ENCODE measurements around the gene CUBN. TPM values are rescaled to one million over a fixed set of nuclear protein-coding genes. Genes with fewer than 3 reads are reported as not detected.

CUBN gene
- total and polyA plus RNA-seq, 8 donors: under 0.01 to 16.3 (median 1.2) TPM

- 78 to 82% (median 81%) methylated on average over 8 of the region's 8 CpGs for WGBS, 5 donors
- H3K27me3 ChIP-seq: no peaks in the 10 kb centered on the region
- no peaks in the 10 kb centered on the region for H3K9me3 ChIP-seq
- peaks cover 0 to 15% (median 0%) of the 10 kb centered on the region in 4 donors for H3K4me1 ChIP-seq
- TF ChIP-seq POLR2AphosphoS5 (IDR thresholded peaks at IDR 0.05) (no peak), POLR2A (IDR thresholded peaks at IDR 0.05) (no peak), EP300 (IDR thresholded peaks at IDR 0.05) (no peak), CTCF (IDR thresholded peaks at IDR 0.05) (no peak)
- no peak for DNase-seq
- H3K27ac ChIP-seq: peak overlapping the region in 1 of 5 donors; percentile 16
- intact Hi-C loops (cut with DNase I; ENCODE audit: low total_unique reads): no loop called here
- H3K36me3 ChIP-seq: no peaks in the 10 kb centered on the region
- no peak overlapping the region for H3K4me3 ChIP-seq
Measured at GRCh38 chr10:17076626-17077345, 52.8 kb downstream of the CUBN start.

GRCh38 chr10:17075533-17076359 lies 53.9 kb downstream of the CUBN start:
- TF ChIP-seq POLR2AphosphoS5 (IDR thresholded peaks at IDR 0.05) (peak in 1 of 3 donors; percentile 30), CTCF (IDR thresholded peaks at IDR 0.05) (no peak), EP300 (IDR thresholded peaks at IDR 0.05) (no peak), POLR2A (IDR thresholded peaks at IDR 0.05) (no peak)
- peak in 1 of 2 donors; percentile 26 for DNase-seq
- 74 to 91% (median 86%) methylated on average over 2 of the region's 2 CpGs for WGBS, 5 donors
- Histone ChIP-seq H3K4me1 (peaks cover 0 to 15% (median 0%) of the 10 kb centered on the region in 4 donors), H3K27me3 (no peaks in the 10 kb centered on the region), H3K4me3 (no peak overlapping the region), H3K27ac (peak overlapping the region in 4 of 5 donors; percentile 16 to 47 (median 30)), H3K36me3 (no peaks in the 10 kb centered on the region), H3K9me3 (no peaks in the 10 kb centered on the region)
- intact Hi-C loops (cut with DNase I; ENCODE audit: low total_unique reads): no loop called here

GRCh38 chr10:17074541-17074847 lies 55.1 kb downstream of the CUBN start:
- H3K36me3 ChIP-seq: no peaks in the 10 kb centered on the region
- no peak for DNase-seq
- H3K4me3 ChIP-seq: no peak overlapping the region
- TF ChIP-seq EP300 (IDR thresholded peaks at IDR 0.05) (no peak), POLR2A (IDR thresholded peaks at IDR 0.05) (no peak), CTCF (IDR thresholded peaks at IDR 0.05) (no peak), POLR2AphosphoS5 (IDR thresholded peaks at IDR 0.05) (no peak)
- H3K9me3 ChIP-seq: no peaks in the 10 kb centered on the region
- H3K27ac ChIP-seq: no peak overlapping the region
- H3K4me1 ChIP-seq: peaks cover 0 to 15% (median 0%) of the 10 kb centered on the region in 4 donors
- intact Hi-C loops (cut with DNase I; ENCODE audit: low total_unique reads): no loop called here
- H3K27me3 ChIP-seq: no peaks in the 10 kb centered on the region

DNA sequence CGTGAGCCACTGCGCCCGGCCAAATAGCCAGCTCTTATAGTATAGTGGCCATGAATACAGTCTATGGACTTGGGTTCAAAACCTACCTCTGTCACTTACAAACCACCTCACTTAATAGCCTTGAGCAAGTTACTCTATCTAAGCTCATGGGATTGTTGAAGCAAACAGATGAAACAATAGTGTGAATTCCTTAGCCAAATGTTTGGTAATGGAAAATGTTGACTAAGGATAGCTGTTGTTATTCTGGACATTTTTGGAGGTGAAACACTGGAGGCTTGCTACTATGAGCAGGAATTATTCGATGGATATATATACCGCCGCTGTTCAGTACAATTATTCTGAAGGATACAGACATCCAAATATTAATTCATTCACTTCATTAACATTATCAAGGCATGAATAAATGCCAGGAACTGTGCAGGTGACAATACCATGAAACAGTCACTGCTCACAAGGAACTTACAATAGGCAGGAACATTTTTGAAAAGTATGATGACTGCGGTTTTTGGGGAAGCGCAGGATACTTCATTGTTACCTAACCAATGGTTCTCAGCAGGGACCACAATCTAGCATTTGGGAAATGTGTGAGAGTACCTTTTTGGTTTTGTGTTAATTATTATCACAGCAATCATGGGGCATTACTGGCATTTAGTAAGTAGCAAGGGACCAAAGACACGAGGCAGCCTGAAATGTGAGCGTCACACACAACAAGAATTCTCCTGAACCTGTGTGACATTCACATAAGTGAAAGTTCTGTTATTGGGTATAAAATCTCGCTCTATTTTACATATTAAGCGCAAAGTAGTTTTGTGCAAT lies 55.7 kb downstream of the CUBN start:
- no peak for TF ChIP-seq POLR2A (IDR thresholded peaks at IDR 0.05)
- no peak for TF ChIP-seq POLR2AphosphoS5 (IDR thresholded peaks at IDR 0.05)
- TF ChIP-seq EP300 (IDR thresholded peaks at IDR 0.05): no peak
- no peak for TF ChIP-seq CTCF (IDR thresholded peaks at IDR 0.05)
- Histone ChIP-seq H3K4me1 (peaks cover 0 to 15% (median 0%) of the 10 kb centered on the region in 4 donors), H3K27me3 (no peaks in the 10 kb centered on the region), H3K9me3 (no peaks in the 10 kb centered on the region), H3K4me3 (no peak overlapping the region), H3K36me3 (no peaks in the 10 kb centered on the region), H3K27ac (no peak overlapping the region)
- intact Hi-C loops (cut with DNase I; ENCODE audit: low total_unique reads): no loop called here
- WGBS, 5 donors: 94 to 97% (median 94%) methylated on average over 12 of the region's 12 CpGs
- no peak for DNase-seq
